Activated CD8-positive, alpha-beta T cell treated with anti-CD3 and anti-CD28 coated beads for 36 hours (primary cell): ENCODE measurements around the gene PLEKHA7. TPM values are rescaled to one million over a fixed set of nuclear protein-coding genes. Genes with fewer than 3 reads are reported as not detected.

Experiments used
- ATAC-seq: fragments of 200-7000 bp; cut with Tn5 transposase; one replicate; pipeline ENCODE4 v1.10.0; 2021; ENCODE audit warnings: mild to moderate bottlenecking, moderate library complexity
- CTCF ChIA-PET: fragments of 350-600 bp; sonication (Branson Sonifier 250); formaldehyde crosslinking; loops from one replicate; lab custom pipeline; 2021; ENCODE audit warnings: antibody characterized with exemption; lab: Charles Lee
- POLR2A ChIA-PET: fragments of 350-600 bp; sonication (Branson Sonifier 250); formaldehyde crosslinking; loops from one replicate; lab custom pipeline; 2021; ENCODE audit warnings: antibody characterized with exemption; lab: Charles Lee
- DNase-seq: peaks from one replicate; pipeline ENCODE4 v3.0.0-alpha.2; 2020
- H3K27ac Mint-ChIP-seq: one replicate; pipeline ENCODE4 v1.8.0; 2021; ENCODE audit warnings: mild to moderate bottlenecking, mixed read lengths
- H3K27me3 Mint-ChIP-seq: one replicate; pipeline ENCODE4 v1.8.0; 2021; ENCODE audit warnings: mixed read lengths
- H3K36me3 Mint-ChIP-seq: one replicate; pipeline ENCODE4 v1.8.0; 2021; ENCODE audit warnings: low read depth, mixed read lengths
- H3K4me1 Mint-ChIP-seq: one replicate; pipeline ENCODE4 v1.8.0; 2021; ENCODE audit warnings: low read depth, mixed read lengths
- H3K4me3 Mint-ChIP-seq: one replicate; pipeline ENCODE4 v1.8.0; 2021; ENCODE audit warnings: mild to moderate bottlenecking, moderate library complexity, mixed read lengths
- H3K9me3 Mint-ChIP-seq: one replicate; pipeline ENCODE4 v1.8.0; 2021; ENCODE audit warnings: mixed read lengths
- CTCF ChIP-seq: fragments of 200-600 bp; IDR thresholded peaks from one replicate; pipeline ENCODE4 v1.8.0; 2022; ENCODE audit warnings: antibody characterized with exemption, mild to moderate bottlenecking
- intact Hi-C: fragments of 100-400 bp; cut with micrococcal nuclease; formaldehyde crosslinking; loops from one replicate; pipeline ENCODE4 v1.10.0; 2022
- total RNA-seq, 2 experiments: library from RNA; stranded (reverse); gene quantifications; one replicate each; pipeline ENCODE4 v1.2.3, GENCODE V29; 2021

The PLEKHA7 gene
- total RNA-seq, 2 experiments from 2014 or later, result 6.0 to 6.6 TPM

DNA sequence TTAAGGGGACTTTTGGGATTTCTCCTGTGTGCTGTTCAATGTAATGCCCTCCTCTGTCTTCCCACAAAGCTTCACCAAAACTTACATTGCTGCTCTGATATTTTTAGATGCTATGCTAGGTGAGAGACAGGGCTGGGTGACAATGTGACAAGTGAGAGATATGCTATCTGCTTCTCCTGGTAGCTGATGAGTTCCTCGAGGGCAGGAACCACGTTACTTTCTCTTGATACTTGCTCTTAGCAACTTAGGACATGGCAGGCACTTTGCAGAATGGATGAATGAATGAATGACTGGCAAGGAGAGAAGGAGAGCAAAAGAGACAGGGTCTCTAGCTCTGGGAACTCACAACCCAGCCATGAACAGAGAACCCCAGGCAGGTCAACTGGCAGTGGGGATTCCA is 160.4 kb downstream of the PLEKHA7 start:
- ATAC-seq (no peak), DNase-seq (no peak)
- Mint-ChIP-seq H3K36me3 (no peaks in the 10 kb centered on the region), H3K27ac (no peak overlapping the region), H3K4me1 (no peaks in the 10 kb centered on the region), H3K27me3 (peaks cover 3% of the 10 kb centered on the region), H3K9me3 (no peaks in the 10 kb centered on the region), H3K4me3 (no peak overlapping the region)
- TF ChIP-seq CTCF, result no peak
- intact Hi-C loops, result no loop called here
- CTCF ChIA-PET, result interaction anchor here (2.9 kb wide), 1 partner anchor 33 kb away, joined by 10 read pairs; no protein-coding TSS in a partner anchor
- POLR2A ChIA-PET, result no interaction called here

DNA sequence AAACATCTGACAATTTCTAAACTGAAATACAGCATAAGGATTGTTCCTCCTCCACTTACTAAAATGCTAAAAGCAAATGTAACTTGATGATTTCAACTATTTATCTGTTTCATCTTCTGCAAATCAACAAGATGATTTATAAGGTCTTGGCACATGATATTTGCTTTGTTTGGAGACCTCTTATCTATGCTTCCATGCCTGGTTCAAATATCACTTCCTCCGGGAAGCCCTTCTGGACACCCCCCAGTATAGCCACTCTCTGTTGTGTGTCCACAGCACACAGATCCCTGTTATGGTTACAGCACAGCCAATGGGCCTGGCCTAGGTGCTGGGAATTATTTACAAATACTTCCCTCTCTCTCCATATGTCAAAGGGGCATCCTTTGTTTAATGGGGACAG is 160.9 kb downstream of the PLEKHA7 start:
- Mint-ChIP-seq H3K9me3 (no peaks in the 10 kb centered on the region), H3K27me3 (no peaks in the 10 kb centered on the region), H3K4me3 (no peak overlapping the region), H3K4me1 (no peaks in the 10 kb centered on the region), H3K36me3 (no peaks in the 10 kb centered on the region), H3K27ac (no peak overlapping the region)
- DNase-seq (no peak), ATAC-seq (no peak)
- ChIA-PET CTCF (interaction anchor here (1.6 to 2.9 kb wide), 2 partner anchors 9 to 33 kb away, joined by 3 to 10 read pairs; no protein-coding TSS in a partner anchor), POLR2A (no interaction called here)
- no peak for TF ChIP-seq CTCF
- intact Hi-C loops, result no loop called here

DNA sequence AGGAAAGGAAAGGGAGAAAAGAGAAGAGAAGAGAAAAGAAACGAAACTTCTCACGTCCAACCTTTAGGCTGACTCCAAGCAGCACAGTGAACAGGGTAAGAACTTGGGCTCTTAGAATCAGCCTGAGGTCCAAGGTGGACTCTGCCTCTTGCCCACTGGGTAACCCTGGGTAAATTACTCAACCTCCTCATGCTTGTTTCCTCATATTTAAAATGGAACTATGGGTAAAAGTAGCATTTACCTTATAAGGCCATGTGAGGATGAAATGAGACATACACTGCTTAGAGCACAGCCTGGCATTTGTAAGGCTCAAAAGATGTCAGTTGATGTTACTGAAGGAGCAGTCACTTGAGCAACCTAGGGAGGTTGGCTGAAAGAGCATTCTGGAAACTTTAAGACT is 167.9 kb downstream of the PLEKHA7 start:
- intact Hi-C loops, result no loop called here
- no peak for ATAC-seq
- H3K27me3 Mint-ChIP-seq, result no peaks in the 10 kb centered on the region
- H3K36me3 Mint-ChIP-seq, result no peaks in the 10 kb centered on the region
- CTCF ChIA-PET, result interaction anchor here (1.1 kb wide), 1 partner anchor 26 kb away, joined by 3 read pairs; no protein-coding TSS in a partner anchor
- H3K9me3 Mint-ChIP-seq, result no peaks in the 10 kb centered on the region
- no peak for TF ChIP-seq CTCF
- no peak overlapping the region for H3K4me3 Mint-ChIP-seq
- no peaks in the 10 kb centered on the region for H3K4me1 Mint-ChIP-seq
- DNase-seq, result no peak
- POLR2A ChIA-PET, result no interaction called here
- H3K27ac Mint-ChIP-seq, result no peak overlapping the region

DNA sequence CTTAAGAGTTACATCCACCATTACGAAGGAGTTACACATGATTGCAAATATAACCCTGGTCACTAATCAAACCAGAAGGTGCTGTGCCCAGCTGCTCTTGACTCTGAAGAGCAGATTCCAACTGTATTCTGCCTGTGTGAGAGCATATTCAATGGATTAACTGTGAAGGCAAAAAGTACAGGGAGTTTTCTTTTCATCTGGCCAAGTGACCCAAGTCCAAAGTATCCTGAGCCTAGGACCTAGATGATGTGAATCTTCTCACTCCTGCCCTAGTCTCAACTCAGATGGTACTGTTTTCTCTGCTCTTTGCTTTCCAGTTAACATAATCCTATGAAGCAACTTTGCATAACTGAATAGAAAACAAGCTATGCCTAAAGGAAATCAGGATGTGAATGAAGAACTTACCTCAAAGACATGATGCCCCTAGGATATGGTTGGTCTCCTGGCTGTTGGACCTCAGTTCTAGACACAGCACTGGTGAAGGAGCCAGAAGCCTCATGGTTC is 169.9 kb downstream of the PLEKHA7 start:
- Mint-ChIP-seq H3K9me3 (no peaks in the 10 kb centered on the region), H3K27ac (no peak overlapping the region), H3K27me3 (no peaks in the 10 kb centered on the region), H3K4me3 (no peak overlapping the region), H3K36me3 (no peaks in the 10 kb centered on the region), H3K4me1 (no peaks in the 10 kb centered on the region)
- POLR2A ChIA-PET, result no interaction called here
- no peak for DNase-seq
- ATAC-seq, result no peak
- no peak for TF ChIP-seq CTCF
- intact Hi-C loops, result no loop called here
- CTCF ChIA-PET, result interaction anchor here (0.8 kb wide), 1 partner anchor 24 kb away, joined by 4 read pairs; no protein-coding TSS in a partner anchor

DNA sequence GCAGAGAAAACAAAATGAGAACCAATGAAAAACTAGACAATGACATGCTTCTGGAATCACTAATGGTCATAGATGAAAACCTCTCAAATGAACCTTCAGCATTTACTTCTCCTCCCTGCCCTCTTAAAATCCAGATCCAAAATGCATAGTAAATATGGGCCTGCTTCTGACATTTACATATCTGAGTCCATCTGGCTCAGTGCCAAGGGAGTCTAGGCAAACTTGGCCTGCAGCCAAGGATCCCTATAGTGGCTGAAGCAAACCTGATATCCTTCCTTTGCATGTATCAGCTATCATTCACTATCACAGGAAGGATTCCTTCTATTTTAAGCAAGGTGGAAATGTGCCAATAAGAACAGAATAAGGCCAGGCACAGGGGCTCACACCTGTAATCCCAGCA is 170.9 kb downstream of the PLEKHA7 start:
- intact Hi-C loops, result no loop called here
- ChIA-PET POLR2A (no interaction called here), CTCF (interaction anchor here (0.9 to 2.0 kb wide), 2 partner anchors 23 to 57 kb away, joined by 3 to 5 read pairs; no protein-coding TSS in a partner anchor)
- no peak for TF ChIP-seq CTCF
- H3K27me3 Mint-ChIP-seq, result no peaks in the 10 kb centered on the region
- no peaks in the 10 kb centered on the region for H3K9me3 Mint-ChIP-seq
- DNase-seq (no peak), ATAC-seq (no peak)
- no peaks in the 10 kb centered on the region for H3K4me1 Mint-ChIP-seq
- H3K27ac Mint-ChIP-seq, result no peak overlapping the region
- no peaks in the 10 kb centered on the region for H3K36me3 Mint-ChIP-seq
- H3K4me3 Mint-ChIP-seq, result no peak overlapping the region
